ENCODE measurements around the gene RFWD3. TPM values are rescaled to one million over a fixed set of nuclear protein-coding genes. Genes with fewer than 3 reads are reported as not detected.
A peak's percentile ranks its signal among the peaks of the same experiment; 100 is the strongest.

RFWD3 gene
- total RNA-seq, 1 donor from 2014 or later, result 25.9 TPM

DNA sequence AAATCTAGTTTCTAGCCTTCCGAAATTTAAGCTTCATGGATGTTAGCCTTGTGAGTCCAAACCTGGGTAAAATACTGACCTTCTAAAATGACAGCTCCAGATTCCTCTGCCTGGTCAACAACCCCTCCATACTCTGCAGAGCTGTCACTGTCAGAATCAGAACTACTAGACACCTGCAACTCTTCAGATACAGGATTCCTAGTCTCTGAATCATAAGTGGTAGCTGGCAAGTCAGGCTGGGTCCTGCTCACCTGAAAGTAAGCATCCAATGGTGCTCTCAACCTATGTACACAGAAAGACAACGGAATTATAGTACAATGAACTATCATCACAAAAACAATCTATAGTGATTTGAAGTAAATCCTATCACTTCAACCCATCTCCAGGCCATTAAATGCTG lies 14.8 kb downstream of the RFWD3 start:
- Histone ChIP-seq H3K27me3 (ENCODE audit: control insufficient read depth, insufficient read depth, low read length) (no peaks in the 10 kb centered on the region), H3K36me3 (ENCODE audit: control insufficient read depth, insufficient read depth, low read length) (peaks cover 2% of the 10 kb centered on the region), H3K4me3 (ENCODE audit: low read depth, low read length) (no peak overlapping the region)
- DNase-seq (ENCODE audit: low read depth), result no peak
- TF ChIP-seq, protein P1, sequence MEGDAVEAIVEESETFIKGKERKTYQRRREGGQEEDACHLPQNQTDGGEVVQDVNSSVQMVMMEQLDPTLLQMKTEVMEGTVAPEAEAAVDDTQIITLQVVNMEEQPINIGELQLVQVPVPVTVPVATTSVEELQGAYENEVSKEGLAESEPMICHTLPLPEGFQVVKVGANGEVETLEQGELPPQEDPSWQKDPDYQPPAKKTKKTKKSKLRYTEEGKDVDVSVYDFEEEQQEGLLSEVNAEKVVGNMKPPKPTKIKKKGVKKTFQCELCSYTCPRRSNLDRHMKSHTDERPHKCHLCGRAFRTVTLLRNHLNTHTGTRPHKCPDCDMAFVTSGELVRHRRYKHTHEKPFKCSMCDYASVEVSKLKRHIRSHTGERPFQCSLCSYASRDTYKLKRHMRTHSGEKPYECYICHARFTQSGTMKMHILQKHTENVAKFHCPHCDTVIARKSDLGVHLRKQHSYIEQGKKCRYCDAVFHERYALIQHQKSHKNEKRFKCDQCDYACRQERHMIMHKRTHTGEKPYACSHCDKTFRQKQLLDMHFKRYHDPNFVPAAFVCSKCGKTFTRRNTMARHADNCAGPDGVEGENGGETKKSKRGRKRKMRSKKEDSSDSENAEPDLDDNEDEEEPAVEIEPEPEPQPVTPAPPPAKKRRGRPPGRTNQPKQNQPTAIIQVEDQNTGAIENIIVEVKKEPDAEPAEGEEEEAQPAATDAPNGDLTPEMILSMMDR (IDR thresholded peaks at IDR 0.05; ENCODE audit: insufficient read depth, low read length, poor library complexity, severe bottlenecking), result no peak

DNA sequence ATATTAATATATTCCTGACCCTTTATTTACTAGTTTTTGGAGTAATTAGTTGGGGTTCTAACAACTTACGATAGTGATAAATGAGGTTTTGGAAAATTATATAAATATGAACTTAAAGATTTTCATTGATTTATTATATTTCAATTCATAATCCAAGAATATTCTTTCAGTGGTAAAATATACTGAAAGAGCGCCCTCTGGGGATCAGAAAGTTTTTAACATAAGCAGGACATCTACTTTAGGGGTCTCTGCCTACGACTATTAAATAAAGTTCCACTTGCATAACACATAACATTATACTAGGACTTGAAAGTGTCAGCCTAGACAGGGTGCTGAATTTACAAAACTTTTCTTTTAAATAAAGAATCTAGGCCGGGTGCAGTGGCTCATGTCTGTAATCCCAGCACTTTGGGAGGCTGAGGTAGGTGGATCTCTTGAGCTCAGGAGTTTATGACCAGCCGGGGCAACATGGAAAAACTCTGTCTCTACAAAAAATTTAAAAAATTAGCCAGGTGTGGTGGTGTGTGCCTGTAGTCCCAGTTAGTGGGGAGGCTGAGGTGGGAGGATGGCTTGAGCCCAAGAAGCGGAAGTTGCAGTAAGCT lies 15.6 kb downstream of the RFWD3 start:
- TF ChIP-seq, protein P1 (IDR thresholded peaks at IDR 0.05; ENCODE audit: insufficient read depth, low read length, poor library complexity, severe bottlenecking), result peak; percentile 40
- DNase-seq (ENCODE audit: low read depth), result no peak
- Histone ChIP-seq H3K4me3 (ENCODE audit: low read depth, low read length) (no peak overlapping the region), H3K27me3 (ENCODE audit: control insufficient read depth, insufficient read depth, low read length) (no peaks in the 10 kb centered on the region), H3K36me3 (ENCODE audit: control insufficient read depth, insufficient read depth, low read length) (peaks cover 2% of the 10 kb centered on the region)

DNA sequence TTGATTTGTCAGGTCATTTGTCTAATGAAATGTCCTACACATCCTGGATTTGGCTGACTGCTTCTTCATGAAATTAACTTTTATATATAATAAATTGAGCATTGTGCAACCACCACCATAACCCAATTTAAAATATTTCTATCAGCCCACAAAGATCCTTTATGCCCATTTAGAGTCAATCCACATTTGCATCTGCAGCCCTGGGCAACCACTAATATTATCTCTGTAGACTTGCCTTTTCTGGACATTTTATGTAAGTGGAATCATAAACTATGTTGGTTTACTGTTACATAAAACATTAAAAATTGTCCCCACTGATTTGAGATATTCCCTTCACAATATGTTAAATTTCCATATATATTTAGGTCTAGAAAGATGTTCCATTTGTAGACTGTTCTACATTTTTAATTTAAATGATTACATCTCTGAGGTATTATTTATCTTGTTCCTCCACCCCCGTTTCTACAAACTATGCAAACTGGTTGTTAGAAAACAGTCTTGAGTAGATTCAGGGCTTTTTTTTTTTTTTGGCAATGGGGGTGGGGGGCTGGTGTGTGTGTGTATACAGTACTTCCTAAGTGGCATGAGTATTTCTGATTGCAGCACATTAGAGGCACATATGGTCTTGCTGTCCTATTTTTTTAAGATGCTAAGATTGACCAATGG lies 16.7 kb downstream of the RFWD3 start:
- Histone ChIP-seq H3K4me3 (ENCODE audit: low read depth, low read length) (no peak overlapping the region), H3K27me3 (ENCODE audit: control insufficient read depth, insufficient read depth, low read length) (no peaks in the 10 kb centered on the region), H3K36me3 (ENCODE audit: control insufficient read depth, insufficient read depth, low read length) (peaks cover 2% of the 10 kb centered on the region)
- no peak for DNase-seq (ENCODE audit: low read depth)
- TF ChIP-seq, protein P1 (IDR thresholded peaks at IDR 0.05; ENCODE audit: insufficient read depth, low read length, poor library complexity, severe bottlenecking), result no peak

DNA sequence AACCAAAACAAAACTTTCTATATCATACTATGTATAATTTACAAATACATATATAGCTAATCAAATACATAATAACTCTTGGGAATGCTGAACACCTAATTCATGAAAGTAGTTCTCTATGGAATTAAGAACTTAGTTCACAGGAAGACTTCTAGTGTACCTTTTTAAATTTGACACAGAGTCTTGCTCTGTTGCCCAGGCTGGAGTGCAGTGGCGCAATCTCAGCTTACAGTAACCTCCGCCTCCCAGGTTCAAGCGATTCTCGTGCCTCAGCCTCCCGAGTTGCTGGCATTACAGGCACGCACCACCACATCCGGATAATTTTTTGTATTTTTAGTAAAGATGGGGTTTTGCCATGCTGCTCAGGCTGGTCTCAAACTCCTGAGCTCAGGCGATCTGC lies 24.7 kb downstream of the RFWD3 start:
- no peak overlapping the region for H3K4me3 ChIP-seq (ENCODE audit: low read depth, low read length)
- DNase-seq (ENCODE audit: low read depth), result no peak
- H3K36me3 ChIP-seq (ENCODE audit: control insufficient read depth, insufficient read depth, low read length), result no peaks in the 10 kb centered on the region
- H3K27me3 ChIP-seq (ENCODE audit: control insufficient read depth, insufficient read depth, low read length), result no peaks in the 10 kb centered on the region
- TF ChIP-seq, protein P1 (IDR thresholded peaks at IDR 0.05; ENCODE audit: insufficient read depth, low read length, poor library complexity, severe bottlenecking), result no peak

DNA sequence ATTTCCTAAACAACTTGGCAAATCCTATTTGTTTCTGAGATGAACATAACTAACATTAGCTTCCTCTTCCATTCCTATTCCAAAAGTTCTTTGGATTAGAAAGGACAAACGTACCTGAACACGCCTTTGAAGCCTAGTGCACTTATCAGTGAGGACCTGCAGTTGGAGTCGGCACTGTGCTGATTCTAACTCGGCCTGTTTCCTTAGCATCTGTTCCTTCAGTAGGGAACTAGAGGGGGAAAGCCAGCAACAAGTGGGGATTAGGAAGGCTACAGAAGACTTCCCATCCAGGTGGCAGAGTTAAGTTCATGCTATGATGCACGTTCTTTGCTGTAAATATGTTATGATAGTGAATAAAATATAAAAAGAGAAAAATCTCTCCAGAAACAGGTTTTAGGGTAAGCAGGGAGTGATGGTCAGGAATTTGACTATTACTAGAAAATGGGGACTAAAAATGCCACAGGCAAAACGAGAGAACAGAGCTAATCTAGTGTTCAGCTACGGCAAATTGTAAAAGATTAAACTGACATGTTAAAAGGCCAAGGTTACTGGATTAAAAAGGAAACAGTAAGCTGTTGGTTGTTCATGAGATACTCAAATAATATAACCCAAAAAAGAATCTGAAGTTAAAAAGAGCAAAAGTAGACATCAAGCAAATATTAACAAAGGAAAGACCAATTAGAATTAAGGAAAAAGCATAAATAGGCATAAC lies 28.8 kb downstream of the RFWD3 start:
- Histone ChIP-seq H3K4me3 (ENCODE audit: low read depth, low read length) (no peak overlapping the region), H3K36me3 (ENCODE audit: control insufficient read depth, insufficient read depth, low read length) (no peaks in the 10 kb centered on the region), H3K27me3 (ENCODE audit: control insufficient read depth, insufficient read depth, low read length) (no peaks in the 10 kb centered on the region)
- DNase-seq (ENCODE audit: low read depth), result no peak
- TF ChIP-seq, protein P1 (IDR thresholded peaks at IDR 0.05; ENCODE audit: insufficient read depth, low read length, poor library complexity, severe bottlenecking), result no peak

All from kidney epithelial cell (primary cell).